Mucosa of descending colon (tissue), 3 donors: ENCODE data around the gene DAO. TPM values are rescaled to one million over a fixed set of nuclear protein-coding genes. Genes with fewer than 3 reads are reported as not detected.

Experiments used
- ATAC-seq: fragments of 200-7000 bp; cut with Tn5 transposase; one replicate; pipeline ENCODE4 v1.9.1; 2020; ENCODE audit warnings: mild to moderate bottlenecking, moderate library complexity
- DNase-seq, 3 donors: peaks; one replicate each; pipeline ENCODE4 v3.0.0-alpha.2; 2020
- H3K36me3 ChIP-seq: fragments of 200-600 bp; one replicate; pipeline ENCODE4 v1.8.0; 2021; ENCODE audit warnings: low read depth, mild to moderate bottlenecking
- H3K4me1 ChIP-seq: fragments of 200-600 bp; one replicate; pipeline ENCODE4 v1.8.0; 2021; ENCODE audit warnings: low read depth, mild to moderate bottlenecking
- H3K4me3 ChIP-seq: fragments of 200-600 bp; one replicate; pipeline ENCODE4 v1.8.0; 2021; ENCODE audit warnings: mild to moderate bottlenecking
- H3K9me3 ChIP-seq: fragments of 200-600 bp; one replicate; pipeline ENCODE4 v1.8.0; 2021; ENCODE audit warnings: mild to moderate bottlenecking
- intact Hi-C, 2 donors: fragments of 100-400 bp; cut with DNase I in 1 of 2; cut with micrococcal nuclease in 1 of 2; formaldehyde crosslinking; loops; one replicate each; pipeline versions ENCODE4 v1.11.0 to v1.11.1; 2022; cut with DNase I, micrococcal nuclease
- total RNA-seq, 3 donors: library from RNA; stranded (reverse); fragmentation: NEBNext Ultra II Directional in 2 of 3; extraction: Animal tissue kit (Norgen Biotek cat#: 25700) in 2 of 3; gene quantifications; one replicate each; pipeline versions ENCODE4 v1.2.1 to v1.2.4, GENCODE V29; 2021 to 2023
- TF ChIP-seq, protein P1 (sequence below): fragments of 200-600 bp; IDR thresholded peaks from one replicate; pipeline ENCODE4 v1.8.0; 2022; ENCODE audit warnings: antibody characterized with exemption, mild to moderate bottlenecking
- donor health status: DM: no; HTN: no; CAD: no; lungs with moderate emphysema.
- donor health status: DM: no; HTN: no; CAD: no.
- donor health status: DM: no; HTN: yes; CAD: no.

Gene DAO
- total RNA-seq, 3 donors from 2014 or later: 0.79 to 4.8 (median 3.0) TPM

DNA sequence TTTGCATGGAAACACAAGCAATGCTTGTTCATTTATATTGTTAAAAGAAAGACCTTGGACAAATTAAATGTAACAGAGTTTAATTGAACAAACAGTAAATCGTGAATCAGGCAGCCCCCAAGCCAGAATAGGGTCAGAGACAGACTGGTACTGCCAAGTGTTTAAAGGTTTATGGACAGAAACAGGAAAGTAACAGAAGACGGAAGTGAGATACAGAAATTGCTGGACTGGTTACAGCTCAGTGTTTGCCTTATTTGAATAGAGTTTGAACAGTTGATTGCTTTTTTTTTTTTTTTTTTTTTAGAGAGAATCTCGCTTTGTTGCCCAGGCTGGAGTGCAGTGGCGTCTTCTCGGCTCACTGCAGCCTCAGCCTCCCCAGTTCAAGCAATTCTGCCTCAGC is 50.3 kb downstream of the DAO start:
- ATAC-seq (peak; percentile 95), DNase-seq (peak in 1 of 3 donors; percentile 42)
- H3K9me3 ChIP-seq: no peaks in the 10 kb centered on the region
- intact Hi-C loops: no loop called here
- H3K4me3 ChIP-seq: no peak overlapping the region
- H3K4me1 ChIP-seq: peaks cover 3% of the 10 kb centered on the region
- TF ChIP-seq, protein P1, sequence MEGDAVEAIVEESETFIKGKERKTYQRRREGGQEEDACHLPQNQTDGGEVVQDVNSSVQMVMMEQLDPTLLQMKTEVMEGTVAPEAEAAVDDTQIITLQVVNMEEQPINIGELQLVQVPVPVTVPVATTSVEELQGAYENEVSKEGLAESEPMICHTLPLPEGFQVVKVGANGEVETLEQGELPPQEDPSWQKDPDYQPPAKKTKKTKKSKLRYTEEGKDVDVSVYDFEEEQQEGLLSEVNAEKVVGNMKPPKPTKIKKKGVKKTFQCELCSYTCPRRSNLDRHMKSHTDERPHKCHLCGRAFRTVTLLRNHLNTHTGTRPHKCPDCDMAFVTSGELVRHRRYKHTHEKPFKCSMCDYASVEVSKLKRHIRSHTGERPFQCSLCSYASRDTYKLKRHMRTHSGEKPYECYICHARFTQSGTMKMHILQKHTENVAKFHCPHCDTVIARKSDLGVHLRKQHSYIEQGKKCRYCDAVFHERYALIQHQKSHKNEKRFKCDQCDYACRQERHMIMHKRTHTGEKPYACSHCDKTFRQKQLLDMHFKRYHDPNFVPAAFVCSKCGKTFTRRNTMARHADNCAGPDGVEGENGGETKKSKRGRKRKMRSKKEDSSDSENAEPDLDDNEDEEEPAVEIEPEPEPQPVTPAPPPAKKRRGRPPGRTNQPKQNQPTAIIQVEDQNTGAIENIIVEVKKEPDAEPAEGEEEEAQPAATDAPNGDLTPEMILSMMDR: no peak
- H3K36me3 ChIP-seq: no peaks in the 10 kb centered on the region

DNA sequence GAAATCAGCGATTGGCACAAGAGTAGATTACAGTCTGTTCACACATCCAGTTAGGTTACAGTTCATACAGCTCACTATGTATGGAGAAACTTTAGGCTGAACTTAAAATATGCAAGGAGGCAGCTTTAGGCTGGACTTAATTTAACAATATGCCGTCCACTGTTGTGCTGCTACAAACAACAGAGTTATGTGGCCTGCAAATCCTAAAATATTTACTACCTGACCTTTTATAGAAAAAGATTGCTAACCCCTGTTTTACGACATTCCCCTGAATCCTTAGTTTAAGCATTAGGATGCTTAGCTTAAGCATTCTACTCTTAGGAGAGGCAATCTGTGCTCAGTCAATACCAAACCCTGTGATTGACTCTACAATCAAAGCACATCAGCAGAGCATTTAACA is 50.9 kb downstream of the DAO start:
- ATAC-seq (peak; percentile 54), DNase-seq (no peak)
- Histone ChIP-seq H3K4me3 (no peak overlapping the region), H3K36me3 (no peaks in the 10 kb centered on the region), H3K9me3 (no peaks in the 10 kb centered on the region), H3K4me1 (peaks cover 3% of the 10 kb centered on the region)
- intact Hi-C loops: no loop called here
- TF ChIP-seq, protein P1: no peak

DNA sequence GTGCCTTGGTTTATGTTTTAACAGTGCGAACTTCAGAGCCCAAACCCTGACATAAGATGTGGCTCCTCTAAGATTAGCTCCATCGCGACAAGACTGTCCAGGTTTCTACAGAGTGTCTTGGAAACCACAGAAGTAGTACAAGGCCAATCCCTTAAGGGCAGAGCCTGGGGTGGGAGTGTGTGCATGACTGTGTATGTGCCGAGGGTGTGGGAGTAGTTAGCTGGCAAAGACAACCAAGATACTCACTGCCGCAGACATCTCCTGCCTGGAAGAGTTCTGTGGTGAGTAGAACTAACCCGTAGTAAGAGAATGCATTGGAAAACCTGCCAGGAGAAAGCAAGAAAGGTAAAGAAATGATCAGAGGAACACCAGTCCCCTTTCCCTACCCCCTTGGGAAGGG is 54.1 kb downstream of the DAO start:
- Histone ChIP-seq H3K4me3 (no peak overlapping the region), H3K9me3 (no peaks in the 10 kb centered on the region), H3K4me1 (peaks cover 3% of the 10 kb centered on the region), H3K36me3 (no peaks in the 10 kb centered on the region)
- TF ChIP-seq, protein P1: no peak
- intact Hi-C loops: no loop called here
- ATAC-seq (no peak), DNase-seq (no peak)

DNA sequence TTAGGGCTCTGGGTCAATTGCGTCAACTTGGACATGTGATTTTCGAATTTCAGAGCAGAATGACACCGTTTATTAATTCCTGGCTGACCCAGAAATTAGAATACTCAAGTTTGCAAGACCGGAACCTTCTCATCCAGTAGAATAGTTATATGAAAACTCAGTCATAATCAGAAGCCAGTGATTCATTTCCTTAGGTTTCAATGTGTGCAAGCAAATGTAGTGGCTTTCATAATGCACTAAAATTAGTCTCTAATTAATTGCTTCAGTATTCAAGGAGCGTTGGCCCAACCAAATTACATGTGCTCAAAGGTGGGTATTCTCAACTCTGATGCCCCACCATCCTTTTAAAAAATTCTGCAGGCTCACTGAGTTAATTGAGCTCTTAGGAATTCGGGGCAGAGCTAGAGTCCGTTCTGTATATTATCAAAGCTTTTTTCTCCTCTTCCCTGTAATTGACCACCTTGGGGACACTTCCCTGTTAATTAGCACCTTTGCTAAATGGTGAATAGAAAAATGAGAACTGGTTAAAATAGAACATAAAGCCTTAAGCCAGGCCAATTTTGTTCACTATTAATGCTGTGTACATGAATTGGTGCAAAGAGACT is 55.4 kb downstream of the DAO start:
- no peak for ATAC-seq
- intact Hi-C loops: no loop called here
- DNase-seq: no peak
- Histone ChIP-seq H3K36me3 (no peaks in the 10 kb centered on the region), H3K9me3 (no peaks in the 10 kb centered on the region), H3K4me3 (no peak overlapping the region), H3K4me1 (no peaks in the 10 kb centered on the region)
- TF ChIP-seq, protein P1: no peak

DNA sequence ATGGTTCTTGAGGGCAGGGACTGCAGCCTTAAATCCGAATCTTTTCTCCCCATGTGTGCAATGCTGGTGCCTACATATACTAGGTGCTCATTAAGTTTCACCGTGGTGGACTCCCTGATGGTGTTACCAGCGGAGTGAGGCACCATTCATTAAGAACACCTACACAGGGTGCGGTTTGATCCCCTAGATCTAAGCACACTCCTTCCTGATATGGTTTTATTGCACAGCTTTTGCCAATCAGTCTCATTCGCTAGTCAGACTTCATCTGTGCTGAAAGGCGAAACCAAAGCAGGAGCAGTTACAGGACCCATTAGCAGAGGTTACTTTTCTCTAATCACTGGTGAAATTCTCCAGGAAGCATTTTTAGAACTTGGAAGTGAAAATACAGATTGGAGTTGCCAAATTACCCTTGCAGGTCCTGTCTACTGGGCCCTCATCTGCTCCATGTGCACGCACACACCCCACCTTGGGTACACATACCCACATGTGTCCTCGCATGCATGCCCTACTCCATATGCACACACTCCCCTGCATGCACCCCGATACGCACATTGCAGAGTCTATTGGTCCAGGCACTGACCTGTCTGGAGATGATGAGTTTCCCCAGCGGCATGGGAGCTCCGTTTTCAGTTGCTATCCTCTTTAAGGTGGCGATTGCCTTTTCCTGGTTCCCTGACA is 58.5 kb downstream of the DAO start:
- no peak for DNase-seq
- Histone ChIP-seq H3K4me1 (no peaks in the 10 kb centered on the region), H3K4me3 (no peak overlapping the region), H3K36me3 (no peaks in the 10 kb centered on the region), H3K9me3 (no peaks in the 10 kb centered on the region)
- ATAC-seq: peak; percentile 70
- intact Hi-C loops: no loop called here
- TF ChIP-seq, protein P1: no peak
